Measurements from ENCODE around the gene GPAM. TPM values are rescaled to one million over a fixed set of nuclear protein-coding genes. Genes with fewer than 3 reads are reported as not detected.

Gene GPAM
- total RNA-seq, 4 donors from 2014 or later: 6.9 to 15.1 (median 10.9) TPM

- H3K27me3 ChIP-seq: no peaks in the 10 kb centered on the region
- H3K27ac ChIP-seq: no peak overlapping the region
- H3K4me3 ChIP-seq: no peak overlapping the region
- peaks cover 0 to 81% of the 10 kb centered on the region in 2 donors for H3K36me3 ChIP-seq
- 86 to 93% methylated on average over 4 of the region's 4 CpGs for WGBS, 2 donors (ENCODE audit: low coverage in 1 of 2)
- H3K9me3 ChIP-seq: no peaks in the 10 kb centered on the region
- no peak for TF ChIP-seq EP300 (IDR thresholded peaks at IDR 0.05)
- no peak for TF ChIP-seq POLR2A (IDR thresholded peaks at IDR 0.05)
- TF ChIP-seq, protein P1, sequence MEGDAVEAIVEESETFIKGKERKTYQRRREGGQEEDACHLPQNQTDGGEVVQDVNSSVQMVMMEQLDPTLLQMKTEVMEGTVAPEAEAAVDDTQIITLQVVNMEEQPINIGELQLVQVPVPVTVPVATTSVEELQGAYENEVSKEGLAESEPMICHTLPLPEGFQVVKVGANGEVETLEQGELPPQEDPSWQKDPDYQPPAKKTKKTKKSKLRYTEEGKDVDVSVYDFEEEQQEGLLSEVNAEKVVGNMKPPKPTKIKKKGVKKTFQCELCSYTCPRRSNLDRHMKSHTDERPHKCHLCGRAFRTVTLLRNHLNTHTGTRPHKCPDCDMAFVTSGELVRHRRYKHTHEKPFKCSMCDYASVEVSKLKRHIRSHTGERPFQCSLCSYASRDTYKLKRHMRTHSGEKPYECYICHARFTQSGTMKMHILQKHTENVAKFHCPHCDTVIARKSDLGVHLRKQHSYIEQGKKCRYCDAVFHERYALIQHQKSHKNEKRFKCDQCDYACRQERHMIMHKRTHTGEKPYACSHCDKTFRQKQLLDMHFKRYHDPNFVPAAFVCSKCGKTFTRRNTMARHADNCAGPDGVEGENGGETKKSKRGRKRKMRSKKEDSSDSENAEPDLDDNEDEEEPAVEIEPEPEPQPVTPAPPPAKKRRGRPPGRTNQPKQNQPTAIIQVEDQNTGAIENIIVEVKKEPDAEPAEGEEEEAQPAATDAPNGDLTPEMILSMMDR (IDR thresholded peaks at IDR 0.05): no peak
- no peak for TF ChIP-seq POLR2AphosphoS5 (IDR thresholded peaks at IDR 0.05)
- no peaks in the 10 kb centered on the region for H3K4me1 ChIP-seq
- ATAC-seq: no peak
Observed at GRCh38 chr10:112151524-112152039, 32.0 kb downstream of the GPAM start.

DNA sequence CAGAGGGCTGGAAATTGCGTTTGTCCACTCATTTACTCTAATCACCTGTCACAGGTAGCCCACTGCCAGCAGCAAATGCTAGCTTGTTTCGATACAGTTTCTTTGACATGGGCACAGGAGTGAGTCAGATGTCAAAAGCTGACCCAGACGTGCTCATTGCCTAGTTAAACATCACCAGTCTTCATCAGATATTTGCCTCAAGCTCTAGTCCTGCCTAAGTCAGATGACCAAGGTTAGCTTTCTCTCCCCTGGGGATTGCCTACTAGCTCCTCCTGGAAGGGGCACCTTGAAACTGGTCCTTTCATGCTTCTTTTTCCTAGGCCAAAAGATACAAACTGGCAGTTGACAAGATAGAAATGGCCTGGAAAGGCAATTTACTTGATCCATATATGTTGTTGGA, 35.2 kb downstream of the GPAM start:
- no peaks in the 10 kb centered on the region for H3K4me1 ChIP-seq
- no peak for TF ChIP-seq EP300 (IDR thresholded peaks at IDR 0.05)
- peaks cover 0 to 50% of the 10 kb centered on the region in 2 donors for H3K36me3 ChIP-seq
- no peak for ATAC-seq
- 83 to 94% methylated on average over 2 to 3 of the region's 3 CpGs for WGBS, 2 donors (ENCODE audit: low coverage in 1 of 2)
- H3K27ac ChIP-seq: no peak overlapping the region
- H3K4me3 ChIP-seq: no peak overlapping the region
- H3K27me3 ChIP-seq: no peaks in the 10 kb centered on the region
- H3K9me3 ChIP-seq: no peaks in the 10 kb centered on the region

GRCh38 chr10:112146799-112147198, 36.8 kb downstream of the GPAM start:
- no peak overlapping the region for H3K4me3 ChIP-seq
- ATAC-seq: no peak
- H3K27ac ChIP-seq: no peak overlapping the region
- no peaks in the 10 kb centered on the region for H3K9me3 ChIP-seq
- H3K36me3 ChIP-seq: peaks cover 0 to 35% of the 10 kb centered on the region in 2 donors
- WGBS, 2 donors (ENCODE audit: low coverage in 1 of 2): 66 to 90% methylated on average over 3 to 6 of the region's 6 CpGs
- no peaks in the 10 kb centered on the region for H3K27me3 ChIP-seq
- TF ChIP-seq, protein P1 (IDR thresholded peaks at IDR 0.05): no peak
- TF ChIP-seq POLR2AphosphoS5 (IDR thresholded peaks at IDR 0.05) (no peak), POLR2A (IDR thresholded peaks at IDR 0.05) (no peak), EP300 (IDR thresholded peaks at IDR 0.05) (no peak)
- H3K4me1 ChIP-seq: no peaks in the 10 kb centered on the region

- no peak overlapping the region for H3K4me3 ChIP-seq
Observed at GRCh38 chr10:112145263-112145662, 38.3 kb downstream of the GPAM start.

GRCh38 chr10:112143420-112143819, 40.1 kb downstream of the GPAM start:
- H3K4me1 ChIP-seq: no peaks in the 10 kb centered on the region
- no peaks in the 10 kb centered on the region for H3K9me3 ChIP-seq
- no peak for ATAC-seq
- WGBS, 2 donors (ENCODE audit: low coverage in 1 of 2): 57 to 88% methylated on average over 2 to 4 of the region's 4 CpGs
- no peak for TF ChIP-seq POLR2AphosphoS5 (IDR thresholded peaks at IDR 0.05)
- no peak for TF ChIP-seq POLR2A (IDR thresholded peaks at IDR 0.05)
- TF ChIP-seq EP300 (IDR thresholded peaks at IDR 0.05): no peak
- TF ChIP-seq, protein P1 (IDR thresholded peaks at IDR 0.05): no peak
- peaks cover 0 to 10% of the 10 kb centered on the region in 2 donors for H3K36me3 ChIP-seq
- no peak overlapping the region for H3K27ac ChIP-seq
- no peak overlapping the region for H3K4me3 ChIP-seq
- no peaks in the 10 kb centered on the region for H3K27me3 ChIP-seq

More at GRCh38 chr10:112145263-112145662, 38.3 kb downstream of the GPAM start:
- Histone ChIP-seq H3K27me3 (no peaks in the 10 kb centered on the region), H3K9me3 (no peaks in the 10 kb centered on the region), H3K27ac (no peak overlapping the region), H3K4me1 (no peaks in the 10 kb centered on the region), H3K36me3 (peaks cover 0 to 19% of the 10 kb centered on the region in 2 donors)
- ATAC-seq: no peak
- WGBS, 2 donors (ENCODE audit: low coverage in 1 of 2): 89 to 95% methylated on average over 5 of the region's 5 CpGs
- TF ChIP-seq EP300 (IDR thresholded peaks at IDR 0.05) (no peak), POLR2A (IDR thresholded peaks at IDR 0.05) (no peak), POLR2AphosphoS5 (IDR thresholded peaks at IDR 0.05) (no peak)
- TF ChIP-seq, protein P1 (IDR thresholded peaks at IDR 0.05): no peak

Data from gastroesophageal sphincter (tissue), 4 donors.